Lower leg skin (tissue), 4 donors: Measurements from ENCODE around the gene ALOX15. TPM values are rescaled to one million over a fixed set of nuclear protein-coding genes. Genes with fewer than 3 reads are reported as not detected.
"Not testable (repeated sequence)": the region's sequence is repeated elsewhere in the genome, so short reads cannot be mapped to it uniquely, and the experiment has no call there.

Source experiments
- DNase-seq, 2 donors: peaks; one replicate each; pipeline ENCODE4 v3.0.0-alpha.2; 2019; ENCODE audit warnings: low spot score in 2 of 2
- H3K4me3 ChIP-seq: fragments of 200-600 bp; sonication (generic); 2 replicates; pipeline ENCODE4 v1.5.1; 2017; ENCODE audit warnings: mild to moderate bottlenecking, low read depth; ENCODE audit not compliant: poor library complexity, severe bottlenecking
- CTCF ChIP-seq, 3 donors: fragments of 450-650 bp; IDR thresholded peaks; one replicate each; pipeline ENCODE4 v1.5.1; 2016; ENCODE audit warnings: antibody characterized with exemption in 3 of 3, mild to moderate bottlenecking in 3 of 3, moderate library complexity in 2 of 3
- POLR2A ChIP-seq, 2 donors: fragments of 450-650 bp; IDR thresholded peaks; one replicate each; pipeline ENCODE4 v1.6.1; 2016 to 2017; ENCODE audit warnings: antibody characterized with exemption in 2 of 2, mild to moderate bottlenecking in 1 of 2, moderate library complexity in 1 of 2
- WGBS, 2 donors: methylation state at CpG; one replicate each; pipeline ENCODE4 v1.1.5; 2018; 5-methylcytosine and 5-hydroxymethylcytosine counted together
- intact Hi-C: fragments of 100-400 bp; cut with DNase I; formaldehyde crosslinking; loops from one replicate; pipeline ENCODE4 v1.15.0; 2023; ENCODE audit warnings: low total_unique reads
- total RNA-seq, 4 donors: library from RNA; depleted of rRNA; stranded (reverse); fragments of >200 nt; gene quantifications; one replicate each; pipeline ENCODE4 v1.1.0, GENCODE V29; 2016

The ALOX15 gene
- total RNA-seq, 4 donors from 2014 or later, result 0.54 to 0.68 TPM; not detected in 2

- no peak overlapping the region for H3K4me3 ChIP-seq
- 49 to 56% methylated on average over 4 of the region's 4 CpGs for WGBS, 2 donors
- DNase-seq, result no peak
- no peak for TF ChIP-seq POLR2A (IDR thresholded peaks at IDR 0.05)
- TF ChIP-seq CTCF (IDR thresholded peaks at IDR 0.05), result no peak
- intact Hi-C loops, result no loop called here
Observed at GRCh38 chr17:4643676-4644075, 2.2 kb upstream of the ALOX15 start.

- TF ChIP-seq CTCF (IDR thresholded peaks at IDR 0.05), result no peak
- no peak for TF ChIP-seq POLR2A (IDR thresholded peaks at IDR 0.05)
- intact Hi-C loops, result no loop called here
- no peak overlapping the region for H3K4me3 ChIP-seq
- 27 to 34% methylated on average over 6 of the region's 6 CpGs for WGBS, 2 donors
- no peak for DNase-seq
Observed at GRCh38 chr17:4642286-4642685, 808 bp upstream of the ALOX15 start.

- H3K4me3 ChIP-seq, DNase-seq, intact Hi-C loops: not testable (repeated sequence)
- 0 to 2% methylated on average over 20 to 32 of the region's 39 CpGs for WGBS, 2 donors
Observed at GRCh38 chr17:4640569-4641188, 799 bp downstream of the ALOX15 start.

- DNase-seq, intact Hi-C loops, H3K4me3 ChIP-seq: not testable (repeated sequence)
- 3 to 6% methylated on average over 17 to 25 of the region's 56 CpGs for WGBS, 2 donors
Observed at GRCh38 chr17:4639301-4640059, 2.0 kb downstream of the ALOX15 start.

GRCh38 chr17:4638766-4639165, 2.7 kb downstream of the ALOX15 start:
- DNase-seq, intact Hi-C loops, H3K4me3 ChIP-seq: not testable (repeated sequence)
- 25 to 40% methylated on average over 8 of the region's 8 CpGs for WGBS, 2 donors

GRCh38 chr17:4636474-4637100, 4.9 kb downstream of the ALOX15 start:
- TF ChIP-seq CTCF (IDR thresholded peaks at IDR 0.05), result no peak
- no peak for TF ChIP-seq POLR2A (IDR thresholded peaks at IDR 0.05)
- intact Hi-C loops, result no loop called here
- no peak overlapping the region for H3K4me3 ChIP-seq
- no peak for DNase-seq
- WGBS, 2 donors, result 73 to 75% methylated on average over 12 of the region's 12 CpGs

- intact Hi-C loops, result no loop called here
- no peak for DNase-seq
- 5 to 10% methylated on average over 10 of the region's 10 CpGs for WGBS, 2 donors
- TF ChIP-seq POLR2A (IDR thresholded peaks at IDR 0.05), result no peak
- TF ChIP-seq CTCF (IDR thresholded peaks at IDR 0.05), result no peak
- no peak overlapping the region for H3K4me3 ChIP-seq
Observed at GRCh38 chr17:4635823-4636375, 5.6 kb downstream of the ALOX15 start.
